Liver (tissue), 9 donors: ENCODE results near the gene CD47. TPM values are rescaled to one million over a fixed set of nuclear protein-coding genes. Genes with fewer than 3 reads are reported as not detected.

Experiments
- DNase-seq: peaks from one replicate; pipeline ENCODE4 v3.0.0-alpha.2; 2017; ENCODE audit warnings: low spot score
- H3K27ac ChIP-seq, 2 donors: one replicate each; pipeline ENCODE4 v1.7.0; 2013; ENCODE audit warnings: inconsistent platforms in 2 of 2, low read length in 2 of 2, control low read depth in 1 of 2, low read depth in 1 of 2, mild to moderate bottlenecking in 1 of 2
- H3K27me3 ChIP-seq, 4 donors: one replicate each; pipeline versions ENCODE4 v1.6.1 to v1.7.0; 2013; ENCODE audit warnings: low read length in 3 of 4, inconsistent platforms in 1 of 4, mild to moderate bottlenecking in 1 of 4, moderate library complexity in 1 of 4; ENCODE audit not compliant: control insufficient read depth in 4 of 4, insufficient read depth in 4 of 4
- H3K36me3 ChIP-seq, 4 donors: one replicate each; pipeline versions ENCODE4 v1.6.1 to v1.7.0; 2013; ENCODE audit warnings: low read length in 3 of 4, mild to moderate bottlenecking in 3 of 4, low read depth in 1 of 4, moderate library complexity in 1 of 4; ENCODE audit not compliant: control insufficient read depth in 4 of 4, insufficient read depth in 3 of 4
- H3K4me1 ChIP-seq, 4 donors: one replicate each; pipeline versions ENCODE4 v1.6.1 to v1.7.0; 2013; ENCODE audit warnings: low read length in 3 of 4, mild to moderate bottlenecking in 3 of 4, moderate library complexity in 1 of 4; ENCODE audit not compliant: control insufficient read depth in 4 of 4, insufficient read depth in 4 of 4
- H3K4me3 ChIP-seq, 3 donors: one replicate each; pipeline versions ENCODE4 v1.6.1 to v1.7.0; 2013; ENCODE audit warnings: low read length in 3 of 3, control low read depth in 1 of 3, low read depth in 1 of 3, mild to moderate bottlenecking in 1 of 3
- H3K9ac ChIP-seq, 2 donors: one replicate each; pipeline ENCODE4 v1.7.0; 2013; ENCODE audit warnings: low read length in 2 of 2, mild to moderate bottlenecking in 2 of 2, moderate library complexity in 2 of 2, control low read depth in 1 of 2, low read depth in 1 of 2
- H3K9me3 ChIP-seq, 4 donors: one replicate each; pipeline versions ENCODE4 v1.6.1 to v1.7.0; 2013; ENCODE audit warnings: low read length in 3 of 4; ENCODE audit not compliant: control insufficient read depth in 4 of 4
- EGR1 ChIP-seq, 2 donors: IDR thresholded peaks; 2 replicates each; pipeline ENCODE4 v1.6.1; 2016 to 2018; ENCODE audit warnings: antibody characterized with exemption in 2 of 2, low read depth in 2 of 2
- FOXA2 ChIP-seq: IDR thresholded peaks from 2 replicates; pipeline ENCODE4 v1.6.1; 2016; ENCODE audit warnings: antibody characterized with exemption
- HNF4A ChIP-seq, 2 donors: conservative IDR thresholded peaks; 2 replicates each; pipeline ENCODE4 v1.6.1; 2016; ENCODE audit warnings: antibody characterized with exemption in 2 of 2, mild to moderate bottlenecking in 2 of 2
- HNF4G ChIP-seq: IDR thresholded peaks from 2 replicates; pipeline ENCODE4 v1.6.1; 2016; ENCODE audit warnings: antibody characterized with exemption
- JUND ChIP-seq, 2 donors: IDR thresholded peaks; 2 replicates each; pipeline ENCODE4 v1.6.1; 2016; ENCODE audit warnings: antibody characterized with exemption in 2 of 2
- RAD21 ChIP-seq, 2 donors: IDR thresholded peaks; 2 replicates each; pipeline ENCODE4 v1.6.1; 2016; ENCODE audit warnings: antibody characterized with exemption in 2 of 2, mild to moderate bottlenecking in 2 of 2
- RXRA ChIP-seq, 2 donors: IDR thresholded peaks; 2 replicates each; pipeline ENCODE4 v1.6.1; 2017 to 2018; ENCODE audit warnings: antibody characterized with exemption in 2 of 2, mild to moderate bottlenecking in 1 of 2
- SP1 ChIP-seq: IDR thresholded peaks from 2 replicates; pipeline ENCODE4 v1.6.1; 2018; ENCODE audit warnings: antibody characterized with exemption, mild to moderate bottlenecking
- YY1 ChIP-seq: IDR thresholded peaks from 2 replicates; pipeline ENCODE4 v1.6.1; 2016; ENCODE audit warnings: antibody characterized with exemption, mild to moderate bottlenecking
- WGBS: extraction: QIAGEN DNeasy Blood & Tissue Kit; methylation state at CpG from one replicate; pipeline ENCODE4 v1.1.7; 2013; 5-methylcytosine and 5-hydroxymethylcytosine counted together
- polyA plus RNA-seq, 2 donors: library from polyadenylated mRNA; stranded (reverse) in 1 of 2; unstranded in 1 of 2; fragments of 200-250 nt in 1 of 2; fragments of >200 nt in 1 of 2; fragmentation: Nextera tagmentation in 1 of 2; extraction: Ambion mirVana in 1 of 2; gene quantifications; one replicate each; pipeline versions ENCODE4 v1.2.1 to v1.2.3, GENCODE V29; 2013 to 2015
- total RNA-seq, 2 donors: library from RNA; depleted of rRNA; stranded (reverse); fragments of >200 nt; gene quantifications; one replicate each; pipeline ENCODE4 v1.2.3, GENCODE V29; 2014
- TF ChIP-seq, protein P1 (sequence below): IDR thresholded peaks from 2 replicates; pipeline ENCODE4 v1.6.1; 2016; ENCODE audit warnings: antibody characterized with exemption
- TF ChIP-seq, protein P2 (sequence below): IDR thresholded peaks from 2 replicates; pipeline ENCODE4 v1.6.1; 2016; ENCODE audit warnings: antibody characterized with exemption
- TF ChIP-seq, protein P3 (sequence below): IDR thresholded peaks from 2 replicates; pipeline ENCODE4 v1.6.1; 2016; ENCODE audit warnings: antibody characterized with exemption, mild to moderate bottlenecking
- TF ChIP-seq, protein P4 (sequence below): fragments of 150-350 bp; IDR thresholded peaks from 2 replicates; pipeline ENCODE4 v1.5.1; 2017; ENCODE audit warnings: improper control_type of control experiment, low read depth, low read length; ENCODE audit not compliant: missing input control
- donor health status: healthy.
- donor health status: healthy.
- donor health status: healthy.
- donor health status: healthy.
- donor health status: healthy.

CD47 gene
- total and polyA plus RNA-seq, 4 donors, result 23.4 to 39.5 (median 33.9) TPM

DNA sequence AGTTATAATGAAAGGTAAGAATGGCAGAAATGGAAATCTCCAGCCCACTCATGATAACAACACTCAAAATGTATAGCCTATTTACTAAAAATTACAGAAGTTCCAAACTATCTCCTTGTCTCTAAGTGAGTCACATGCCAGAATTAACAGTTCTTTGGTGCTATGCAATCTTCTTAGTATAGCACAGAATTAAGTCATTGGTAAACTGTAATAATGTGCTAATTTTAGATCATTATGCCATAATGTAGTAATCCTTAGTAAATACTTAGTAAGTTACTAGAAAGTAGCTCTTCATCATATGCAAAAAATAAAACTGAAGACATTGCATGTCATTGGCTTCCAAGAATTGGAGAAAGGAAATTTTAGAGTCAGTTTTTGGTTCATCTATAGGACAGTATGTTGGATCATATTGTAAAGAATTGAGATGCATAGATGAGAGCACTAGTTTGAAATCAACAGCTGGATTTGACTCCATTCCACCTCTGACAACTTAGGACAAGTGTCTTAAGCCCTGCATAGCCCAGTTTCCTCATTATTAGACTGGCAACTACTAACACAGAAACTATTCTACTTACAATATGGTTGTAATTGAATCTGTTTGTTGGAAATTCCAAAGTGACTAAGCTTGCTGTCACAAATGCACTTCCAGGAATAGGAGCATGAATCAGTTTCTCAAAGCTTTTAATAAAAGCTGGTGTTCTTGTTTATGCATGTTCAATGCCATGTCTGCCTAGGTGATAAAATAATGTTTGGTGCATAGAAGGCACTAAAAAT, 40.1 kb upstream of the CD47 start:
- no peak for DNase-seq
- H3K9me3 ChIP-seq, result no peaks in the 10 kb centered on the region
- no peak for TF ChIP-seq SP1
- no peak for TF ChIP-seq RAD21 (IDR thresholded peaks at IDR 0.05)
- TF ChIP-seq YY1, result no peak
- no peak for TF ChIP-seq FOXA2
- TF ChIP-seq HNF4A (conservative IDR thresholded peaks at IDR 0.05), result no peak
- TF ChIP-seq, protein P1, sequence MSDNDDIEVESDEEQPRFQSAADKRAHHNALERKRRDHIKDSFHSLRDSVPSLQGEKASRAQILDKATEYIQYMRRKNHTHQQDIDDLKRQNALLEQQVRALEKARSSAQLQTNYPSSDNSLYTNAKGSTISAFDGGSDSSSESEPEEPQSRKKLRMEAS, result no peak
- no peak for TF ChIP-seq RXRA (IDR thresholded peaks at IDR 0.05)
- TF ChIP-seq EGR1 (IDR thresholded peaks at IDR 0.05; ENCODE audit: low read depth in 2 of 2), result no peak
- H3K27ac ChIP-seq, result no peak overlapping the region
- H3K36me3 ChIP-seq, result no peaks in the 10 kb centered on the region
- no peak overlapping the region for H3K4me3 ChIP-seq
- no peaks in the 10 kb centered on the region for H3K4me1 ChIP-seq
- no peaks in the 10 kb centered on the region for H3K27me3 ChIP-seq
- H3K9ac ChIP-seq, result no peak overlapping the region

DNA sequence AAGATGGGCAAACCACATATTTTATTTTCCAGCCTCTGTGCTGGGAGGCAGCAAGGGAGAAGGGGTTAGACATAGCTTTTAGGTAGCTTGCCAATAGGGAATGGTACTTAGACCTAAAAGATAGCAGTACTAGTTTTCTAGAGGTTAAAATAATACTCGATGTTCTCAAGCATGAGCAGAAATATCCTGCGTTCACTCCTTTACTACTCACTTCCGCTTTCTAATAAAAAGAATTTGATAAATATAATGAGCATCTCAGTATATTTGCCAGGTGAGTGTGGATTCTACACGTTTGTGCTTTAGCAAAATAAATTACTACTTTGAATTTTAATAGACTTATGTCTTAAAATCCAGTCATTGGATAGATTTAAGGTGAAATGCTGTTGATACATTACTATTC, 39.4 kb upstream of the CD47 start:
- no peaks in the 10 kb centered on the region for H3K4me1 ChIP-seq
- DNase-seq, result no peak
- WGBS, result 86% methylated on average over 4 of the region's 4 CpGs
- H3K4me3 ChIP-seq, result no peak overlapping the region
- TF ChIP-seq RAD21 (IDR thresholded peaks at IDR 0.05) (no peak), HNF4A (conservative IDR thresholded peaks at IDR 0.05) (no peak), JUND (IDR thresholded peaks at IDR 0.05) (no peak), SP1 (no peak), YY1 (no peak), EGR1 (IDR thresholded peaks at IDR 0.05; ENCODE audit: low read depth in 2 of 2) (no peak), HNF4G (no peak)
- TF ChIP-seq, protein P2, sequence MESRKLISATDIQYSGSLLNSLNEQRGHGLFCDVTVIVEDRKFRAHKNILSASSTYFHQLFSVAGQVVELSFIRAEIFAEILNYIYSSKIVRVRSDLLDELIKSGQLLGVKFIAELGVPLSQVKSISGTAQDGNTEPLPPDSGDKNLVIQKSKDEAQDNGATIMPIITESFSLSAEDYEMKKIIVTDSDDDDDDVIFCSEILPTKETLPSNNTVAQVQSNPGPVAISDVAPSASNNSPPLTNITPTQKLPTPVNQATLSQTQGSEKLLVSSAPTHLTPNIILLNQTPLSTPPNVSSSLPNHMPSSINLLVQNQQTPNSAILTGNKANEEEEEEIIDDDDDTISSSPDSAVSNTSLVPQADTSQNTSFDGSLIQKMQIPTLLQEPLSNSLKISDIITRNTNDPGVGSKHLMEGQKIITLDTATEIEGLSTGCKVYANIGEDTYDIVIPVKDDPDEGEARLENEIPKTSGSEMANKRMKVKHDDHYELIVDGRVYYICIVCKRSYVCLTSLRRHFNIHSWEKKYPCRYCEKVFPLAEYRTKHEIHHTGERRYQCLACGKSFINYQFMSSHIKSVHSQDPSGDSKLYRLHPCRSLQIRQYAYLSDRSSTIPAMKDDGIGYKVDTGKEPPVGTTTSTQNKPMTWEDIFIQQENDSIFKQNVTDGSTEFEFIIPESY, result no peak
- TF ChIP-seq, protein P3, sequence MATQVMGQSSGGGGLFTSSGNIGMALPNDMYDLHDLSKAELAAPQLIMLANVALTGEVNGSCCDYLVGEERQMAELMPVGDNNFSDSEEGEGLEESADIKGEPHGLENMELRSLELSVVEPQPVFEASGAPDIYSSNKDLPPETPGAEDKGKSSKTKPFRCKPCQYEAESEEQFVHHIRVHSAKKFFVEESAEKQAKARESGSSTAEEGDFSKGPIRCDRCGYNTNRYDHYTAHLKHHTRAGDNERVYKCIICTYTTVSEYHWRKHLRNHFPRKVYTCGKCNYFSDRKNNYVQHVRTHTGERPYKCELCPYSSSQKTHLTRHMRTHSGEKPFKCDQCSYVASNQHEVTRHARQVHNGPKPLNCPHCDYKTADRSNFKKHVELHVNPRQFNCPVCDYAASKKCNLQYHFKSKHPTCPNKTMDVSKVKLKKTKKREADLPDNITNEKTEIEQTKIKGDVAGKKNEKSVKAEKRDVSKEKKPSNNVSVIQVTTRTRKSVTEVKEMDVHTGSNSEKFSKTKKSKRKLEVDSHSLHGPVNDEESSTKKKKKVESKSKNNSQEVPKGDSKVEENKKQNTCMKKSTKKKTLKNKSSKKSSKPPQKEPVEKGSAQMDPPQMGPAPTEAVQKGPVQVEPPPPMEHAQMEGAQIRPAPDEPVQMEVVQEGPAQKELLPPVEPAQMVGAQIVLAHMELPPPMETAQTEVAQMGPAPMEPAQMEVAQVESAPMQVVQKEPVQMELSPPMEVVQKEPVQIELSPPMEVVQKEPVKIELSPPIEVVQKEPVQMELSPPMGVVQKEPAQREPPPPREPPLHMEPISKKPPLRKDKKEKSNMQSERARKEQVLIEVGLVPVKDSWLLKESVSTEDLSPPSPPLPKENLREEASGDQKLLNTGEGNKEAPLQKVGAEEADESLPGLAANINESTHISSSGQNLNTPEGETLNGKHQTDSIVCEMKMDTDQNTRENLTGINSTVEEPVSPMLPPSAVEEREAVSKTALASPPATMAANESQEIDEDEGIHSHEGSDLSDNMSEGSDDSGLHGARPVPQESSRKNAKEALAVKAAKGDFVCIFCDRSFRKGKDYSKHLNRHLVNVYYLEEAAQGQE, result no peak
- TF ChIP-seq, protein P4, sequence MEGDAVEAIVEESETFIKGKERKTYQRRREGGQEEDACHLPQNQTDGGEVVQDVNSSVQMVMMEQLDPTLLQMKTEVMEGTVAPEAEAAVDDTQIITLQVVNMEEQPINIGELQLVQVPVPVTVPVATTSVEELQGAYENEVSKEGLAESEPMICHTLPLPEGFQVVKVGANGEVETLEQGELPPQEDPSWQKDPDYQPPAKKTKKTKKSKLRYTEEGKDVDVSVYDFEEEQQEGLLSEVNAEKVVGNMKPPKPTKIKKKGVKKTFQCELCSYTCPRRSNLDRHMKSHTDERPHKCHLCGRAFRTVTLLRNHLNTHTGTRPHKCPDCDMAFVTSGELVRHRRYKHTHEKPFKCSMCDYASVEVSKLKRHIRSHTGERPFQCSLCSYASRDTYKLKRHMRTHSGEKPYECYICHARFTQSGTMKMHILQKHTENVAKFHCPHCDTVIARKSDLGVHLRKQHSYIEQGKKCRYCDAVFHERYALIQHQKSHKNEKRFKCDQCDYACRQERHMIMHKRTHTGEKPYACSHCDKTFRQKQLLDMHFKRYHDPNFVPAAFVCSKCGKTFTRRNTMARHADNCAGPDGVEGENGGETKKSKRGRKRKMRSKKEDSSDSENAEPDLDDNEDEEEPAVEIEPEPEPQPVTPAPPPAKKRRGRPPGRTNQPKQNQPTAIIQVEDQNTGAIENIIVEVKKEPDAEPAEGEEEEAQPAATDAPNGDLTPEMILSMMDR, result no peak
- H3K9ac ChIP-seq, result no peak overlapping the region
- no peak overlapping the region for H3K27ac ChIP-seq
- no peaks in the 10 kb centered on the region for H3K9me3 ChIP-seq
- H3K27me3 ChIP-seq, result no peaks in the 10 kb centered on the region
- no peaks in the 10 kb centered on the region for H3K36me3 ChIP-seq
